NCI-H1694 treated with DMSO at 0.1 percent for 48 hours (cell line): Measurements from ENCODE around the gene CRTC1.
A peak's percentile ranks its signal among the peaks of the same experiment; 100 is the strongest.
"Not testable (repeated sequence)": the region's sequence is repeated elsewhere in the genome, so short reads cannot be mapped to it uniquely, and the experiment has no call there.

Experiments used
- DNase-seq: peaks from one replicate; lab custom pipeline; 2025; lab: John Stamatoyannopoulos, UW

The CRTC1 gene

GRCh38 chr19:18669883-18670282 is 13.6 kb upstream of the CRTC1 start:
- DNase-seq = no peak

GRCh38 chr19:18670312-18670711 is 13.2 kb upstream of the CRTC1 start:
- DNase-seq = no peak

GRCh38 chr19:18671303-18672043 is 12.0 kb upstream of the CRTC1 start:
- no peak for DNase-seq

DNA sequence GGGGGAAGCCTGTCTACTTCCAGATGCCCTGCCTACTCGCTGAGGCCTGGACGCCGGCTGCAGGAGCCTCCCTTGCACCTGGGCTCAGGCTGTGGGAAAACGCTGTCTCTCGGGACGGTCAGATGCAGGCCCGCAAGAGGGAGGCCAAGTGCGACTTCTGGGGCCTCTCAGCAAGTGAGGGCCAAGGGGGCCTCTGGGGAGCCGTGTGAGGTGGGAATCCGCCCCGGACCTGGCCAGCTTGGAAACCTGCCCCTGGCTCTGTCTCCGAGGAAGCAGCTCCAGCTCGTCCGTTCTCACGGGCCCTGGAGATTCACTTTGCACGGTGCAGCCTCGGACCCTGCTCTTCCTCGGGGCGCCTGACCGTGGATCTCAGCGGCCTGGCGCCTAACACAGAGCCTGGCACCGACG is 11.4 kb upstream of the CRTC1 start:
- no peak for DNase-seq

- DNase-seq = no peak
Measured at GRCh38 chr19:18672606-18673337, 10.7 kb upstream of the CRTC1 start.

- peak; percentile 96 for DNase-seq
Measured at GRCh38 chr19:18674616-18675015, 8.9 kb upstream of the CRTC1 start.

DNA sequence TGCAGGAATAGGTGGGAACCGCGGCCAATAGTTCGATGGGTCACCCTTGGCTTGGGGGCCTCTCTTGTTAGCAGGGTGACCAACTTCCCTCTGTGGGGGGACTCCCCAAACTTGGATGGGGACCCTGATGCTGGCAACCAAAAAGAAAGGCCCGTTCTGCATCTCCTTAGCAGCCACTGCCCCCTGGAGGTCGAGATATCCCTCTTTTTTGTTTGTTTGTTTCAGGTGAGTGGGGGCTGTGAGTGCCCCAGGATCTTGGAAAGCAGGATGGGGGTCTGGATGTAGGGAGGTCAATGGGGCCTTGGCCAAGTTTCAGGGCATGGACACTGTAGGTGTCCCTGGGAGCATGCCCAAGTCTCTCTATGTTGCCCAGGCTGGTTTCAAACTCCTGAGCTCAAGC is 7.7 kb upstream of the CRTC1 start:
- no peak for DNase-seq

GRCh38 chr19:18676692-18677091 is 6.8 kb upstream of the CRTC1 start:
- DNase-seq = no peak

GRCh38 chr19:18677156-18677555 is 6.3 kb upstream of the CRTC1 start:
- DNase-seq = no peak

DNA sequence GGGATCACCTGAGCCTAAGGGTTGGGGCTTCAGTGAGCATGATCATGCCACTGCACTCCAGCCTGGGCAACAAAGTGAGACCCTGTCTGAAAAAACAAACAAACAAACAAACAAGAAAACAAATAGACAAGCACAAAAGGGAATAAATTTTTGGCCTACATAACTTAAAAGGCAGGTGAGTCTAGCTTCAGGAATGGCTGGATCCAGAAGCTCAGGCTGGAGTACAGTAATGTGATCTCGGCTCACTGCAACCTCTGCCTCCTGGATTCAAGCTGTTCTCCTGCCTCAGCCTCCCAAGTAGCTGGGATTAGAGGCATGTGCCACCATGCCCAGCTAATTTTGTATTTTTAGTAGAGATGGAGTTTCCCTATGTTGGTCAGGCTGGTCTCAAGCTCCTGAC is 3.3 kb upstream of the CRTC1 start:
- not testable (repeated sequence) for DNase-seq

DNA sequence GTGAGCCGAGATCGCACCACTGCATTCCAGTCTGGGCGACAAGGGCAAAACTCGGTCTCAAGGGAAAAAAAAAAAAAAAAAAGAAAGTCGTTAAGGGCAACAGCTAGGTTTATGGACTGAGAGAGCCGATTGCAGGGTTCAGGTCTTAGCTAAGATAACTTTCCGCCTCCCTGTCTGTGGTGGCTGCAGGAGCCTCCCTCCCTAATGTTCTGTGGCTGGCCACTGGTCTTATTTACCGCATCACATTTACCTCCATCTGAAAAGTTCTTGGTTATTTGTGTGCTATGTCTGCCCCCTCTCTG is 722 bp upstream of the CRTC1 start:
- no peak for DNase-seq

DNA sequence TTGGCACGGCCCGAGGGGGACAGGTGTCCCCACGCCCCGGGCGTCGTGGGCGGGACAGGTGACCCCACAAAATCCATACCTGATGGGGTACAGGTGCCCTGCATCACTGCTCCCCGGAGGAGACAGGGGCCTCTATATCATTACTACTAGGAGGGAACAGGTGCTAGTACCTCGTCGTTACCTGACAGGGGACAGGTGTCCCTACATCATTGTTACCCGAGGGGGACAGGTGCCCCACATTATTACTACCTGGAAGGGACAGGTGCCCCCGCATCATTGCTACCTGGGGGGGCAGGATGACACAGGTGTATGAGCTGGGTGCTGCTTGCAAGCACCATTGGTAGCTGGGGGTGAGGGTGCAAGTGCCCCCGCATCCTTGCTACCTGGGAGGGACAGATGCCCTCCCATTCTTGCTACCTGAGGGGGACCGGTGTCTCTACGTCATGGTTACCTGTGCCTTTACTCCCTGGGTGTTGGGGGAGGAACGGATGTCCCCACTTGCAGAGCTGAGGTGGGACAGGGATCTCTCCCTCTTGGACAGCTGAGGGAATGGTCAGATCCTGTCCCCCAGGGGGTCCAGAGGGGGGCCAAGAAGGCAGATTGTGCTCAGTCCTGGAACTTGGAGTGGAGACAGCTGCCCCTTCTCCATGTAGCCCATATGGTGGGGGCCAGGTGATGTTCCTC is 620 bp downstream of the CRTC1 start:
- DNase-seq = no peak

- no peak for DNase-seq
Measured at GRCh38 chr19:18684642-18684993, 1.1 kb downstream of the CRTC1 start.

DNA sequence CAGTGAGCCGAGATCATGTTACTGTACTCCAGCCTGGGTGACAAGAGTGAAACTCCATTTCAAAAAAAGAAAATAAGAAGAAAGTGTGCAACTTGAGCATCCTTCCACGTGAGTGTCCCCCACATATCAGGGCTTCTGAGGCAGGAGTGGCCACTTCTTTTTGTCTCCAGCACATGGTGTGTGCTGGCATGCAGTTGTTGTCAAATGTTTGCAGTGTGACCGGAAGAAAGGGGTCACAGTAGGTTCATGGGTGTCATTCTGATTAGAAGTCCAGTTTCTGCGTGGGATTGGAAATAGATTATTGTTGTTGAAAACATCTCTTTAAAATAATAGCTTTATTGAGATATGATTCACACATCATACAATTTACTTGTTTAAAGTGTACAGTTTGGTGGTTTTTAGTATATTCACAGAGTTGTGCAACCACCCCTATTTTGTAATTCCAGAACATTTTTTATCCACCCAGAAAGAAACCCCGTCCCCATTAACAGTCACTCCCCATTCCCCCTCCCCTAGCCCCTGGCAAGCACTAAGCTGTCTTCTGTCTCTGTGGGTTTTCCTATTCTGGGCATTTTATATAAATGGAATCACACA is 2.2 kb downstream of the CRTC1 start:
- no peak for DNase-seq

GRCh38 chr19:18687740-18688465 is 4.4 kb downstream of the CRTC1 start:
- DNase-seq = no peak

DNA sequence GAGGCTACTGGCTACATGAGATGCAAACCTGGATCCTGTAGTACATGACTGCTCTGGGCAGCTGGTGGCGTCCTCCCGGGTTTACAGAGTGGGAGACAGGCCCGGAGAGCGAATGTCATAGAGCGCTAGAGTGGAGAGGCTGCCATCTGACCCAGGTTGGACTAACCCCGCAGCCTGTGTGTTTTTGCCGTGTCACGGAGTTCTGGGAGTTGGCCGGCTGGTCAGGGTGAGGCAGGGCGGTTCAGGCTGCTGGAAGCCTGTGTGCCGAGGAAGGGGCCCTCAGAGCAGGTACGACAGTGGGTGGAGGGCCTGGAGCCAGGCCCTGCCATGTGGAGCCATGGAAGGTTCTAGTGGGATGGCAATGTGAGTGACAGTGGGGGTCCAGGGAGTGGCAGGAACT is 12.5 kb downstream of the CRTC1 start:
- no peak for DNase-seq

- no peak for DNase-seq
Measured at GRCh38 chr19:18697680-18698079, 14.2 kb downstream of the CRTC1 start.

DNA sequence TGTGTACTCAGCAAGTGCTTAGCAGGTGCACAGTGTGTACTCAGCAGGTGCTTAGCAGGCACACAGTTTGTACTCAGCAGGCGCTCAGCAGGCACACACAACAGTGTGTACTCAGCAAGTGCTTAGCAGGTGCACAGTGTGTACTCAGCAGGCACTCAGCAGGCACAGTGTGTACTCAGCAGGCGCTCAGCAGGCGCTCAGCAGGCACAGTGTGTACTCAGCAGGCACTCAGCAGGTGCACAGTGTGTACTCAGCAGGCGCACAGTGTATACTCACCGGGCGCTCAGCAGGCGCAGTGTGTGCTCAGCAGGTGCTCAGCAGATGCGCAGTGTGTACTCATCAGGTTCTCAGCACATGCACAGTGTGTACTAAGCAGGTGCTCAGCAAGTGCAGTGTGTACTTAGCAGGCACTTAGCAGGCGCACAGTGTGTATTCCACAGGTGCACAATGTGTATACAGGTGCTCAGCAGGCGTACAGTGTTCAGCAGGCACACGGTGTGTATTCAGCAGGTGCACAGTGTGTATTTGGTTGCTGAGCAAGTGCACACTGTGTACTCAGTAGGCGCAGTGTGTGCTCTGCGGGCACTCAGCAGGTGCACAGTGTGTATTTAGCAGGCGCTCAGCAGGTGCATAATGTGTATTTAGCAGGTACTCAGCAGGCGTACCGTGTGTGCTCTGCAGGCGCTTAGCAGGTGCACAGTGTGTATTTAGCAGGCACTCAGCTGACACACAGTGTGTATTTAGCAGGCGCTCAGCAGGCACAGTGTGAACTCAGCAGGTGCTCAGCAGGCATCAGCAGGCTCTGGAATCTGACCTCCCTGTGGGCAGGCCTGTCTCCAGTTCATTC is 15.1 kb downstream of the CRTC1 start:
- no peak for DNase-seq

DNA sequence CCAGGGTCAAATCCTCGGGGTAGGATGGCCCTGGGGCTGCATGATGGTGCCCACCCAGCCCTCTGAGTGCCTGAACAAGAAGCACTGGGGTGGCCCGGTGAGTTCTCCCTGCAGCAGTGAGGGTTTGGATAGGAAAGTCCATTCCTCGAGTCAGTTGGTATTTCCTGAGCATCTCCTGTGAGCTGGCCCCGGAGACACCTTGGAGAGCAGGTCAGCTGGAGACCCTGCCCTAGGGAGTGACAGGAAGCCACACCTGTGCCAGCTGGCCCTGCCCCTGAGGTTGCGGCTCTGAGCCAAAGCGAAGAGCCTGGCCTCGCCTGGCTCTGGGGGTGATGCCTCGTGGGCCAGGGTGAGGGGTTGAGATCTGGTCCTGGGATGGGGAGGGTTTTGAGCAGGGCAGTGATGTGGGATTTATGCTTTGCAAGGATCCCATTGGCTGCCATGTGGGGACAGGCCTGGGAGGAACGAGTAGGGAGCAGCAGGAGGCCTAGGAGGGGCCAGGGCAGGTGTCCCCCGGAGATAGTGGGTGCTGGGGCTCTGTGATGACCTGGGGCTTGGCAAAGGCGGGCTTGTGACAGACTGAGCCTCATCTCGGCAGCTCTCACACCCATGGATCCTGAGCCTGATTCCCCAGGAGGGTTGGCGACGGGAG is 16.0 kb downstream of the CRTC1 start:
- no peak for DNase-seq

GRCh38 chr19:18700501-18701249 is 17.2 kb downstream of the CRTC1 start:
- DNase-seq = peak; percentile 56
